HepG2 (cell line): ENCODE results near the gene DOCK1. TPM values are rescaled to one million over a fixed set of nuclear protein-coding genes. Genes with fewer than 3 reads are reported as not detected.

Source experiments
- ATAC-seq: fragments of 200-7000 bp; cut with Tn5 transposase; 3 replicates; pipeline ENCODE4 v1.9.1; 2020; ENCODE audit warnings: mild to moderate bottlenecking, moderate library complexity
- BruUV-seq: library from RNA; stranded (reverse); fragments of 400-500 nt; replicated peaks from 2 replicates; lab custom pipeline; 2021; lab: Mats Ljungman, UMichigan
- CTCF ChIA-PET: fragments of 300-600 bp; formaldehyde crosslinking; extraction: SDS; loops from one replicate; lab custom pipeline; 2021; ENCODE audit warnings: low total read pairs, inconsistent platforms, low intra/inter-chr PET ratio; lab: Yijun Ruan, JAX
- POLR2A ChIA-PET: fragments of 350-600 bp; sonication (Branson Sonifier 250); formaldehyde crosslinking; loops from one replicate; lab custom pipeline; 2020; ENCODE audit warnings: antibody characterized with exemption, inconsistent platforms; lab: Yijun Ruan, JAX
- DNase-seq: peaks from one replicate; pipeline ENCODE4 v3.0.0-alpha.2; 2015; ENCODE audit warnings: low spot score
- FAIRE-seq: peaks from 3 replicates; lab custom pipeline; 2011; peaks lifted over from hg19 to GRCh38; lab: Jason Lieb, UNC
- H2AFZ ChIP-seq: one replicate; pipeline ENCODE4 v1.6.1; 2011; ENCODE audit warnings: low read length, inconsistent platforms
- H3K27ac ChIP-seq: fragments of 300-600 bp; 3 replicates; pipeline ENCODE4 v1.8.0; 2011; ENCODE audit warnings: mixed run types, mild to moderate bottlenecking, mixed read lengths, low read length, inconsistent platforms; ENCODE audit not compliant: insufficient read depth; ENCODE audit errors: extremely low read length
- H3K27me3 ChIP-seq, 2 experiments: fragments of 200-600 bp in 1 of 2; 2 replicates in 1 of 2; 3 replicates in 1 of 2; pipeline versions ENCODE4 v1.6.0 to v1.8.0; 2011; ENCODE audit warnings: low read length in 2 of 2, mild to moderate bottlenecking in 2 of 2, moderate library complexity in 2 of 2, inconsistent platforms in 1 of 2; ENCODE audit not compliant: insufficient read depth in 2 of 2, control insufficient read depth in 1 of 2
- H3K36me3 ChIP-seq, 2 experiments: fragments of 200-600 bp in 1 of 2; replicated peaks in 1 of 2; 2 replicates in 1 of 2; 3 replicates in 1 of 2; pipeline versions ENCODE4 v1.5.1 to v1.8.0; 2011; ENCODE audit warnings: low read length in 2 of 2, inconsistent platforms in 1 of 2; ENCODE audit not compliant: insufficient read depth in 2 of 2, control insufficient read depth in 1 of 2
- H3K4me1 ChIP-seq: 2 replicates; pipeline ENCODE4 v1.5.1; 2012; ENCODE audit warnings: low read length, inconsistent platforms; ENCODE audit not compliant: insufficient read depth
- H3K4me2 ChIP-seq: 2 replicates; pipeline ENCODE4 v1.6.0; 2011; ENCODE audit warnings: low read depth, low read length, inconsistent platforms
- H3K4me3 ChIP-seq, 3 experiments: fragments of 200-600 bp in 1 of 3; sonication (generic), shearing (Covaris generic) in 1 of 3; replicated peaks in 1 of 3; 2 replicates each; pipeline ENCODE4 v1.5.1; 2011 to 2016; ENCODE audit warnings: low read length in 3 of 3, inconsistent platforms in 2 of 3, low read depth in 2 of 3, mild to moderate bottlenecking in 2 of 3, control low read depth in 1 of 3, mixed read lengths in 1 of 3; ENCODE audit not compliant: insufficient read depth in 1 of 3
- H3K79me2 ChIP-seq: one replicate; pipeline ENCODE4 v1.6.1; 2011; ENCODE audit warnings: low read length, inconsistent platforms; ENCODE audit not compliant: insufficient read depth
- H3K9ac ChIP-seq: 2 replicates; pipeline ENCODE4 v1.6.0; 2011; ENCODE audit warnings: mild to moderate bottlenecking, low read depth, low read length, inconsistent platforms; ENCODE audit not compliant: insufficient read depth
- H3K9me3 ChIP-seq: 2 replicates; pipeline ENCODE4 v1.5.1; 2012; ENCODE audit warnings: mild to moderate bottlenecking, low read length
- H4K20me1 ChIP-seq: 2 replicates; pipeline ENCODE4 v1.6.0; 2011; ENCODE audit warnings: inconsistent platforms, mild to moderate bottlenecking, low read length, moderate library complexity; ENCODE audit not compliant: insufficient read depth
- ASH2L ChIP-seq: fragments of 300-600, 200-600 bp; sonication (generic); IDR thresholded peaks from 2 replicates; pipeline ENCODE4 v1.7.0; 2017; ENCODE audit warnings: low read depth, mild to moderate bottlenecking, moderate library complexity, mixed read lengths, low read length; ENCODE audit not compliant: insufficient read length
- HIC2 ChIP-seq: sonication (generic); formaldehyde crosslinking; IDR thresholded peaks from 2 replicates; pipeline ENCODE4 v1.9.0; 2022; ENCODE audit warnings: low read depth, missing genetic modification reagents
- MAX ChIP-seq: IDR thresholded peaks from 2 replicates; pipeline ENCODE4 v1.6.1; 2012; ENCODE audit warnings: inconsistent platforms
- ONECUT2 ChIP-seq: sonication (generic); formaldehyde crosslinking; IDR thresholded peaks from 2 replicates; pipeline ENCODE4 v1.4.0; 2020; ENCODE audit warnings: missing genetic modification reagents
- RARA ChIP-seq: IDR thresholded peaks from 2 replicates; pipeline ENCODE4 v1.6.1; 2016; ENCODE audit warnings: missing genetic modification reagents, missing compliant biosample characterization
- SRSF9 ChIP-seq: fragments of 200-400 bp; formaldehyde crosslinking; IDR thresholded peaks from 2 replicates; pipeline ENCODE4 v1.6.1; 2018; ENCODE audit warnings: borderline replicate concordance, mild to moderate bottlenecking, low read depth, low read length; ENCODE audit not compliant: insufficient read depth, poor library complexity, severe bottlenecking
- THAP11 ChIP-seq: IDR thresholded peaks from 2 replicates; pipeline ENCODE4 v1.6.1; 2016; ENCODE audit warnings: missing biosample characterization, missing genetic modification reagents
- XBP1 ChIP-seq: sonication (generic); formaldehyde crosslinking; IDR thresholded peaks from 2 replicates; pipeline ENCODE4 v1.5.0; 2020; ENCODE audit warnings: missing genetic modification reagents
- ZFP90 ChIP-seq: sonication (generic); formaldehyde crosslinking; IDR thresholded peaks from 2 replicates; pipeline ENCODE4 v1.8.0; 2022; ENCODE audit warnings: missing genetic modification reagents, mild to moderate bottlenecking, inconsistent platforms, borderline replicate concordance
- ZNF253 ChIP-seq: sonication (generic); formaldehyde crosslinking; IDR thresholded peaks from 2 replicates; pipeline ENCODE4 v1.8.0; 2022; ENCODE audit warnings: mild to moderate bottlenecking, missing genetic modification reagents, borderline replicate concordance
- ZNF432 ChIP-seq: sonication (generic); formaldehyde crosslinking; IDR thresholded peaks from 2 replicates; pipeline ENCODE4 v1.5.0; 2020; ENCODE audit warnings: missing genetic modification reagents, mild to moderate bottlenecking, borderline replicate concordance
- WGBS: methylation state at CpG from one replicate; pipeline ENCODE4 v1.1.6; 2017; ENCODE audit warnings: low lambda C conversion rate; 5-methylcytosine and 5-hydroxymethylcytosine counted together
- in situ Hi-C: cut with HindIII; loops from 2 replicates; pipeline ENCODE4 v1.10.0; 2017; ENCODE audit warnings: low pct_unique_long_range_greater_than_20kb; ENCODE audit not compliant: extremely low pct_ligation_motif_present
- intact Hi-C: fragments of 100-400 bp; cut with micrococcal nuclease; formaldehyde crosslinking; loops from one replicate; pipeline ENCODE4 v1.10.0; 2022; ENCODE audit not compliant: unreplicated experiment
- polyA plus RNA-seq, 8 experiments: library from polyadenylated mRNA; depleted of rRNA in 3 of 8; stranded (reverse) in 7 of 8; unstranded in 1 of 8; fragments of >200 nt; fragmentation: Illumina TruSeq in 4 of 8; extraction: Trizol in 4 of 8; gene quantifications; 2 replicates each; pipeline versions ENCODE4 v1.2.1 to v1.2.3, GENCODE V29; 2011 to 2016; ENCODE audit warnings: low read depth in 4 of 8, missing spikeins in 1 of 8, mixed read lengths in 1 of 8; ENCODE audit not compliant: insufficient read depth in 1 of 8
- total RNA-seq, 5 experiments: library from RNA; depleted of rRNA; stranded (reverse); fragments of >200 nt; fragmentation: Illumina TruSeq; extraction: Trizol; gene quantifications; 2 replicates each; pipeline ENCODE4 v1.2.3, GENCODE V29; 2016; ENCODE audit warnings: low read depth in 1 of 5
- TF ChIP-seq, protein P1 (sequence below): sonication (generic); formaldehyde crosslinking; IDR thresholded peaks from 2 replicates; pipeline ENCODE4 v1.5.1; 2020; ENCODE audit warnings: missing genetic modification reagents, mild to moderate bottlenecking, borderline replicate concordance
- TF ChIP-seq, protein P2 (sequence below): sonication (generic); formaldehyde crosslinking; IDR thresholded peaks from 2 replicates; pipeline ENCODE4 v1.5.1; 2020; ENCODE audit warnings: missing genetic modification reagents, mild to moderate bottlenecking, borderline replicate concordance

The DOCK1 gene
- total and polyA plus RNA-seq, 2 of the 13 experiments (the other 11 are each of a cell fraction or from before 2014, with no cell fraction given): 8.3 to 25.5 TPM

- Histone ChIP-seq H3K27ac (no peak overlapping the region), H3K4me2 (no peak overlapping the region)
- TF ChIP-seq SRSF9: no peak
- TF ChIP-seq XBP1: no peak
- TF ChIP-seq ONECUT2 (CRISPR knock-in tag): no peak
- TF ChIP-seq, protein P1, sequence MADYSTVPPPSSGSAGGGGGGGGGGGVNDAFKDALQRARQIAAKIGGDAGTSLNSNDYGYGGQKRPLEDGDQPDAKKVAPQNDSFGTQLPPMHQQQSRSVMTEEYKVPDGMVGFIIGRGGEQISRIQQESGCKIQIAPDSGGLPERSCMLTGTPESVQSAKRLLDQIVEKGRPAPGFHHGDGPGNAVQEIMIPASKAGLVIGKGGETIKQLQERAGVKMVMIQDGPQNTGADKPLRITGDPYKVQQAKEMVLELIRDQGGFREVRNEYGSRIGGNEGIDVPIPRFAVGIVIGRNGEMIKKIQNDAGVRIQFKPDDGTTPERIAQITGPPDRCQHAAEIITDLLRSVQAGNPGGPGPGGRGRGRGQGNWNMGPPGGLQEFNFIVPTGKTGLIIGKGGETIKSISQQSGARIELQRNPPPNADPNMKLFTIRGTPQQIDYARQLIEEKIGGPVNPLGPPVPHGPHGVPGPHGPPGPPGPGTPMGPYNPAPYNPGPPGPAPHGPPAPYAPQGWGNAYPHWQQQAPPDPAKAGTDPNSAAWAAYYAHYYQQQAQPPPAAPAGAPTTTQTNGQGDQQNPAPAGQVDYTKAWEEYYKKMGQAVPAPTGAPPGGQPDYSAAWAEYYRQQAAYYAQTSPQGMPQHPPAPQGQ (CRISPR knock-in tag): no peak
- no peak for TF ChIP-seq ZFP90 (CRISPR knock-in tag)
- no peak for TF ChIP-seq ZNF253
- no peak for TF ChIP-seq MAX
- no peak for TF ChIP-seq ZNF432 (CRISPR knock-in tag)
- no peak for TF ChIP-seq RARA (CRISPR knock-in tag)
- TF ChIP-seq ASH2L: no peak
- TF ChIP-seq, protein P2, sequence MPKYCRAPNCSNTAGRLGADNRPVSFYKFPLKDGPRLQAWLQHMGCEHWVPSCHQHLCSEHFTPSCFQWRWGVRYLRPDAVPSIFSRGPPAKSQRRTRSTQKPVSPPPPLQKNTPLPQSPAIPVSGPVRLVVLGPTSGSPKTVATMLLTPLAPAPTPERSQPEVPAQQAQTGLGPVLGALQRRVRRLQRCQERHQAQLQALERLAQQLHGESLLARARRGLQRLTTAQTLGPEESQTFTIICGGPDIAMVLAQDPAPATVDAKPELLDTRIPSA (CRISPR knock-in tag): no peak
- TF ChIP-seq THAP11 (CRISPR knock-in tag): no peak
- no peak for TF ChIP-seq HIC2 (CRISPR knock-in tag)
- TF ChIP-seq, all 625 proteins: peak for 0
- FAIRE-seq: no peak
- no peak overlapping the region for H3K9ac ChIP-seq
- no peak overlapping the region for H2AFZ ChIP-seq
- in situ Hi-C loops: no loop called here
- ChIA-PET CTCF (no interaction called here), POLR2A (no interaction called here)
- no peaks in the 10 kb centered on the region for H3K4me1 ChIP-seq
- WGBS: 98% methylated on average over 7 of the region's 12 CpGs
- no peak for ATAC-seq
- no peaks in the 10 kb centered on the region for H3K79me2 ChIP-seq
- no peak overlapping the region for H3K4me3 ChIP-seq
- no peaks in the 10 kb centered on the region for H3K9me3 ChIP-seq
- no TSS peak for BruUV-seq
- H4K20me1 ChIP-seq: no peaks in the 10 kb centered on the region
- no peak for DNase-seq
- intact Hi-C loops: no loop called here
- peaks cover 2 to 6% of the 10 kb centered on the region in 2 experiments; a peak in 2 of 5 replicates for H3K36me3 ChIP-seq
- H3K27me3 ChIP-seq: no peaks in the 10 kb centered on the region
Measured at GRCh38 chr10:127415901-127416581, 510.8 kb downstream of the DOCK1 start.
